HG03045 (cell line): ENCODE results near the gene ZNF518B.

Experiments used
- ATAC-seq: cut with Tn5 transposase; IDR thresholded peaks from one replicate; pipeline ENCODE4 v1.9.1; 2021; ENCODE audit warnings: mild to moderate bottlenecking, moderate library complexity; ENCODE audit not compliant: unreplicated experiment

The ZNF518B gene

GRCh38 chr4:10457255-10457801, at the start of gene ZNF518B:
Gene ZNF518B, minus strand, starts transcription at chr4:10457426. Its CDS starts 11,098 bp downstream, at chr4:10446328.
- peak; percentile 80 for ATAC-seq

DNA sequence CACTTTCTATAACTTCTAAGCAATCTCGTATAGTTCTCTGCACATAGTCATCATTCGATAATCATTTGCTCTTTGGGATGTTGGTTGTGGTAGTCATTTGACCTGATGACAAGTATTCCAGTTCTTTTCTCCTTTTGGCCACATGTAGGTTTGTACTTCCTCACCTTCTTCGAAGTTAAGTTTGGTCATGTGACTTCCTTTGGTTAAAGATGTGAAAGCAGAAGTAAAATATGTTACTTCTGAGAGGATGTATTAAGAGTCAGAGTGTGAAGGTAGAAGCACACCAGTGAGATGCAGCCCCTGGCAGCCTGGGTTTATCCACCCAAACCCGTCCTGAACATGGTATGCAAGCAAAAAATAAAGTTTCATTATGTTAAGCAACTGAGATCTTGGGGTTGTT, 48.9 kb upstream of the ZNF518B start:
- ATAC-seq: no peak

GRCh38 chr4:10504570-10505179, 47.4 kb upstream of the ZNF518B start:
- ATAC-seq: no peak

DNA sequence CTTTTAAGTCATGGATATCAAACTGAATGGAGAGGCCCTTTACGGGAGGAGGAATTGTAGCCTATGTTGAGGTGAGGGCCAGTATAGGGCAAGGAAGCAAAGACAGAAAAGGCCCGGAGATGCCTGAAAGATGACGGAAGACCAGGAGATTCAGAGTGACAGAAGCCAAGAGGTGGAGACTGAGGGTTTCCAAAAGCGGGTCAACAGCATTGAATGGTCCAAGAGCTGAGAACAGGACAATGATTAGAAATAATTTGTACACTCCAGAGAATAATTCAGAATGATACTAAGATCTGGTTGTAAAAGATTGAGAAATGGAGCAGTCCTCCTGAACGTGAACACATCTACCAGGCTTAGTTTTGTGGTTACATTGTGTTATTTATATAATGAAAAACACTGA, 45.5 kb upstream of the ZNF518B start:
- ATAC-seq: no peak

- no peak for ATAC-seq
These were observed 43.5 kb upstream of the ZNF518B start for GRCh38 chr4:10500776-10501175.

DNA sequence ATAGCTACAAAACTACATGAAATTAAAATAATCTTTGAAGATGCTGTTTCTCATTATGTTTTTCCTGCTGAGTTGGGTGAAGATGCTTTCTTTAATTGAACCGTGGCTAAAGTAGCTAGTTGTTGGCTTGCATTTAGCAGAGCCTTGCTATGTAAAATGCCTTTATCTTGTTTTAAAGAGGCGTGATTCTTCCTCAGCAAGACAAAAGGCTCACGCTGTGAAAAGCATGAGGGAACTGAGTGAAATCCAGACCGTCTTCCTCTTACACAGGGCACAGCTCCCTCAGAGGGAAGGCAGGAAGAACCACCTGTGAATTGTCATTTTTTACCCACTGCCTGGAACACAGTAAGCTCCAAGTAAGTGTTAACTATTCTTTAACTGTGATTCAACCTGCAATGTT, 39.0 kb upstream of the ZNF518B start:
- no peak for ATAC-seq

DNA sequence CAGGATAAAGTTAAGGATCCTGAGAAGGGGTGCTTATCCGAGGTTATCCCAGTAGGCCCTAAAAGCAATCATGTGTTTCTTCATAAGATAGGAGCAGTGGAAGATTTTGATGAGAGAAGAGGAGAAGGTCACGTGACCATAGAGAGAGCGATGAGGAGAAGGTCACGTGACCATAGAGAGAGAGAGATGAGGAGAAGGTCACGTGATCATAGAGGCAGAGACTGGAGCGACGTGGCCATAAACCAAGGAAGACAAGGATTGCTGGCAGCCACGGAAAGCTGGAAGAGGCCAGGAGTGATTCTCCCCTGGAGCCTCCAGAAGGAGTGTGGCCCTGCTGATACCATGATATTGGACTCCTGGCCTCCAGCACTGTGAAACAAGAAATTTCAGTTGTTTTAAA, 38.4 kb upstream of the ZNF518B start:
- no peak for ATAC-seq

- ATAC-seq: no peak
These were observed 35.2 kb upstream of the ZNF518B start for GRCh38 chr4:10492464-10492863.

GRCh38 chr4:10491401-10491800, 34.2 kb upstream of the ZNF518B start:
- no peak for ATAC-seq

- no peak for ATAC-seq
These were observed 33.8 kb upstream of the ZNF518B start for GRCh38 chr4:10490996-10491395.

DNA sequence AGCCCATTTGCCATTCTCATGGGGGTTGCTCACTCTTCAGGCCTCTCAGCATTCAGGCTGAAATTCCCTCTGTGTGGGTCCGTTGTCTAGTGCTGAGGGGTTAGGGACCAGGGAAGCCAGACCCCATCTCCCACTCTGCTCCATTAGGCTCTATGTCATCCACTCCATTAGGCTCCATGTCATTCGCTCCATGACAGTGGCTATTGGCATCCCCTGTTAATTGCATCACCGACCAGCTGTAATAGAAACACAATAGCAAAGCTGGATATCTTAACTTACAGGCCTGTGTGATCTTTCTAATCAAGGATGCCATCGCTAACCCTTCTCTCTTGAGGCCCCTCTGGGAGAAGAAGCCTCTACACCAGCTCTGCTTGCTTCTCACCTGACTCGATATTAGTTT, 25.7 kb upstream of the ZNF518B start:
- no peak for ATAC-seq

GRCh38 chr4:10480616-10481015, 23.4 kb upstream of the ZNF518B start:
- ATAC-seq: no peak

DNA sequence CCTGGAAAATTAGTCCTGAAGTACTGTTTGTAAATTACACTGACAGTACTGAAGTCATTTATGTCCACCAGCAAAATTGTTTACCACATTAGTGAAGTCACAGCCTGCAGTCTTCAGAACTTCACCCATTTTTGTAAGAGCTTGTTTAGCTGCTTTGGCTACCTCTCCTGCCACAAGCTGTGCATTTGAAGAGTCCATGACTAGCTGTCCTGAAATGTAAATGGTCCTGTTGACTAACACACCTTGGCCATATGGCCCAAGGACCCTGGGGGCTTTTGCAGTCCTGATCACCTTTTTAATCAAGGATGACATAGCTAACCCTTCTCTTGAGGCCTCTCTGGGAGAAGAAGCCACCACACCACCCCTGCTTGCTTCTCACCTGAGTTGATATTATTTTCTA, 21.4 kb upstream of the ZNF518B start:
- ATAC-seq: no peak

DNA sequence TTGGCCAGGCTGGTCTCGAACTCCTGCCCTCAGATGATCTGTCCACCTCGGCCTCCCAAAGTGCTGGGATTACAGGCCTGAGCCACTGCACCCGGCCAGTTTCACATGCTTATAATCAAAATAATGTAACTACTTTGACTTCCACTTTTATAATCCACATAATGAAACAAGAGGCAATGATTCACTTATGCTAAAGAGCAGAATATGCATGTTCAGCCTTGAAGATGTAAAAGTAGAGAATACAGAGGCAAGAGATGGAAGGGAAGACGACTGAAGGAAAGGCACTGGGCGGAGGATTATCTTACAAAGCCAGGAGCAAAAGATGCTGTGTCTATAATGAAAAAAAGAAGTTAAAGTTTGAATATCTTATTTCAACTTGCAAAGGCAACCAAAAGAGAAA, 13.3 kb upstream of the ZNF518B start:
- ATAC-seq: no peak

- ATAC-seq: no peak
These were observed 8.9 kb upstream of the ZNF518B start for GRCh38 chr4:10466161-10466560.

DNA sequence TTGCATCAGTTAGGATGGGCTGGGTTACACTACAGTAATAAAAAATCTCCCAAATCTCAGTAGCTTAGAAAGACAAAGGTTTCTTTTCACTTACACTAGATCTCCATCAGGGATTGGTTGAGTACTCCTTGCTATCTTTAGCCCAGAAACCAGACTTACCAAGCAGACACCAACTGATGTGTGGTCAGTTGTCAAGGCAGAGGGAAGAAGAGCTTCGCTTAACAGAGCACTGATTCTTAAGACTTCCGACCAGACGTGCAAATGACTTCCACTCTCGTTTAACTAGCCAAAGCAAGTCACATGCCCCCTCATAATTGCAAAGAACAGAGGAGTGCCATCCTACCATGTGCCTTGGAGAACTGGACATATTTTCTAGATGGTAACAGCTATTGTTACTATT, 5.7 kb upstream of the ZNF518B start:
- no peak for ATAC-seq

DNA sequence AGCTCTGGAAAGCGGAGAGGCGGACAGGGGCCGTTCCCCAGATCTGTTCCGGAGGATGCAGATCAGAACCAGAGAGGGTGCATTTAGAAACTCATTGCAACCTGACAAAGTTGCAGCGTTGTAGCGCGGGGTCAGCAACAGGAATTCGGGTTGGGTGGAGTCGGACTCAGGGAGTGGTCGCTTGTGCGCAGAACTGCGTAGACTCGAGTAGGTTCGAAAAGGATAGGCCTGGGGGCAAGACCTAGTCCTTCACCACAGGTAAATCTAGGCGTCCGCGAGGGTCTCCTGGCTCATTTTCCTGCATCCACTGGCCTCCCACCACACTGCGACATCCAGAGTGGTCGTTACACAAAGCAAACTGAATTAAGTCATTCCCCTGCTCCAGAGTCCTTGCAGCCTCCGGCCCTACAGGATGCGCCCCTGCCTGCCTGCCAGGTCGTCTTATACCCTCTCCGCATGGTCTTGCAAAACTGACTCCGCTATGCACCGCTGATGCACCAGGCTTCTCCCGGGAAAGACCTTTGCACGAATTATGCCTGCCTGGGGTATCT, 4.7 kb upstream of the ZNF518B start:
- no peak for ATAC-seq

DNA sequence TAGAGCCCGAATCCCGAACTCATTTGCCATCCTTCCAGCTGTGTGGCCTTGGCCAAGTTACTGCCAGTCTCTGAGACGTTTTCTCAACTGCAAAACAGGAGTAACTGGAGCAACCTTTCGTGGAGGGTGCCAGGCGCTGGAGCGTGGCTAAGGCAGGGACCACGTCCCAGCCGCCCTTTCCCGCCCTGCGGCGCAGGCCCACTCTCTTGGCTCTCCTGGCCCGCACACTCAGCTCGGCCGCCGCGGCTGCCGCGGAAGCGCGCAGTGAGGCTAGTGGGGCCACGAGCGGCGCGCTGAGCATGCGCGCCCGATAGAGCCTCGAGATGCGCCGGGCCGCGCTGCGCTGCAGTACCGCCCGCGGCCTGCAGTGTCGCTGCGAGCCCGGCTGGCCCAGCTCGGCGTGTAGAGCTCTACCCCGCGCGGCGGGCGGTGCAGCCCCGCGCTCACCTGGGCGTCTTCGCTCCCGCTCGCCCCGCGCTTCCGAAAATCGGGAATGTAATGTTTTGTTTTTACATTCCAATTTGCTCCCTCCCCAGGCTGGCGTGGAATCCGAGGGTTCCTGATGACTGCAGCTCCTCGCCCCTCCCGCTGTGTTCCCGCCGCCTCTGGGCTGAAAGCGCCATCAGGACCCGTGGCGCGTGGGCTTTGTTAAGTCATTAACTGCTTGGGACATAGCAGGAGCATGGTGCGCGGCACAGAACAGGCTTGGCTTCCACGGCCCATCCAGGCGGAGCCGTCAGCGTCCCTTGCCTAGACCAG, 4.0 kb upstream of the ZNF518B start:
- peak; percentile 66 for ATAC-seq

DNA sequence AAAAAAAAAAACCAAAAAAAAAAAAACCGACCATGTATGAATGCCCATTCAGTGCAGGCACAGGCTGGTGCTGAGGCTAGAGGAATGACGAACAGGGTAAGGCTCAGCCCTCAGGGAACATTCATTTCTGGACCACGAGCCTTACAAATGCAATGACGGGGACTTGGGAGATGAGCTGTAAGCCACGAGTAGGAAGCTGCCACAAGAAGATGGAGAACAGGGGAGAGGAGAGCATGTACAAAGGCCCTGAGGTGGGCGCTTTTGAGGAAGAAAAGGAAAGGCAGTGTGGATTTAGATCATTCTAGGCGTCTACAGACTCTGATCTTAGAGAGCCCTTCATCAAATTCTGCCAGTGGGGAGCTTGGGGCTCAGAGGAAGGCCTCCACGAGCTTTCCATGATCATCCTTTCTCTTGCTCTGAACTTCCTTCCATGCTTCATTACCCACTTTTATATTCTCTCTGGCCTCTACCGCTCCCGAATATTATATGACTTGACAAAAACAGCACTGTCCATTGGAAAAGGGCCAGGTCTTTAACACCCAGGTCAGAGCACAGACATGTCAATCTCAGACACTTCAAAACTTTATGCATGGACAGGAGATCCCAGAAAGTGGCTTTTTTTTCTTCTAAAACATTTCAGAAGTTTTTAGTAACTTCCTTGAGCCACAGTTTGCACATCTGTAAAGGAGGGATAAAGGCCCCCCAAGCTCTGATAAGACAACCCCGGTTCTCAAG, 3.3 kb upstream of the ZNF518B start:
- no peak for ATAC-seq

- ATAC-seq: no peak
These were observed 2.1 kb upstream of the ZNF518B start for GRCh38 chr4:10459305-10459704.

DNA sequence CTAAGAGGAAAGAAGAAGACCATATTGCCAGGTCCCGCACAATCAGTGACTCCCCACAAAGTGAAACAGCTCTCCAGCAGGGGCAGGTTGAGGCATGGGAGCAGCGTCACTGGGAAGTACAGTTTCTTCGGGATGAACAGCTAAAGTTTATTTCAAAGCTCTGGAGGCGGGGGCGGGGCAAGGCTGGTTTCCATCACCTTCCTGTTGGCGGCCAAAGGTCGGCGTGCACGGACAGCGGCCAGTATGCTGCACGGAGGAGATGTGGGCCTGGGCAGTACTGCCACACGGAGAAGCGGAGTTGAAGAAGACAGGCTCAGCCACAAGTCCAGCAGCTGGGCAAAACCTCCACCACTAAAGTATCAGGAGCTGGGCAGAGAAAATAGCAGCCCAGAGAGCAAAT, 951 bp upstream of the ZNF518B start:
- no peak for ATAC-seq
